Measurements from ENCODE around the gene MYO1G.
"Not testable (repeated sequence)": the region's sequence is repeated elsewhere in the genome, so short reads cannot be mapped to it uniquely, and the experiment has no call there.

MYO1G gene

GRCh38 chr7:44978511-44979366 lies at the start of gene MYO1G:
TSS of gene MYO1G (minus strand) at chr7:44979015. CDS start at chr7:44978961, 54 bp downstream.
- no peak for DNase-seq (ENCODE audit: low spot score)

- no peak for DNase-seq (ENCODE audit: low spot score)
Measured at GRCh38 chr7:45028138-45028919, 49.5 kb upstream of the MYO1G start.

GRCh38 chr7:45027774-45028114 lies 48.9 kb upstream of the MYO1G start:
- DNase-seq (ENCODE audit: low spot score), result no peak

- DNase-seq (ENCODE audit: low spot score), result peak; percentile 27
Measured at GRCh38 chr7:45026984-45027773, 48.4 kb upstream of the MYO1G start.

GRCh38 chr7:45026013-45026412 lies 47.2 kb upstream of the MYO1G start:
- no peak for DNase-seq (ENCODE audit: low spot score)

GRCh38 chr7:45025473-45025872 lies 46.7 kb upstream of the MYO1G start:
- not testable (repeated sequence) for DNase-seq (ENCODE audit: low spot score)

- no peak for DNase-seq (ENCODE audit: low spot score)
Measured at GRCh38 chr7:45024126-45024744, 45.4 kb upstream of the MYO1G start.

- DNase-seq (ENCODE audit: low spot score), result no peak
Measured at GRCh38 chr7:45021604-45022296, 42.9 kb upstream of the MYO1G start.

- DNase-seq (ENCODE audit: low spot score), result no peak
Measured at GRCh38 chr7:45020915-45021314, 42.1 kb upstream of the MYO1G start.

- no peak for DNase-seq (ENCODE audit: low spot score)
Measured at GRCh38 chr7:45017253-45017652, 38.4 kb upstream of the MYO1G start.

- no peak for DNase-seq (ENCODE audit: low spot score)
Measured at GRCh38 chr7:45015313-45015712, 36.5 kb upstream of the MYO1G start.

GRCh38 chr7:45013465-45013967 lies 34.7 kb upstream of the MYO1G start:
- DNase-seq (ENCODE audit: low spot score), result no peak

GRCh38 chr7:45007571-45008328 lies 28.9 kb upstream of the MYO1G start:
- no peak for DNase-seq (ENCODE audit: low spot score)

GRCh38 chr7:45007106-45007505 lies 28.3 kb upstream of the MYO1G start:
- DNase-seq (ENCODE audit: low spot score), result peak; percentile 89

GRCh38 chr7:45003789-45004188 lies 25.0 kb upstream of the MYO1G start:
- no peak for DNase-seq (ENCODE audit: low spot score)

GRCh38 chr7:45001826-45002225 lies 23.0 kb upstream of the MYO1G start:
- no peak for DNase-seq (ENCODE audit: low spot score)

GRCh38 chr7:45001138-45001694 lies 22.4 kb upstream of the MYO1G start:
- no peak for DNase-seq (ENCODE audit: low spot score)

- no peak for DNase-seq (ENCODE audit: low spot score)
Measured at GRCh38 chr7:45000093-45001032, 21.5 kb upstream of the MYO1G start, which contains the start of gene CCM2. TSS of gene CCM2 (plus strand) at chr7:45000201. CDS start at chr7:45000334, 133 bp downstream.

Measured in pons (tissue), 1 donor.